H1 (cell line): ENCODE measurements around the gene GP9. TPM values are rescaled to one million over a fixed set of nuclear protein-coding genes. Genes with fewer than 3 reads are reported as not detected.

Experiments
- CTCF ChIA-PET: fragments of 300-600 bp; sonication (Branson Sonifier 250); formaldehyde crosslinking; loops from one replicate; lab custom pipeline; 2021; ENCODE audit not compliant: partially characterized antibody; lab: Charles Lee
- POLR2A ChIA-PET: fragments of 300-600 bp; sonication (Branson Sonifier 250); formaldehyde crosslinking; loops from one replicate; lab custom pipeline; 2021; ENCODE audit warnings: inconsistent platforms; ENCODE audit not compliant: partially characterized antibody; lab: Charles Lee
- DNase-seq, 2 experiments: peaks; one replicate each; pipeline versions ENCODE4 v3.0.0 to v3.0.0-alpha.2; 2010 to 2022; ENCODE audit warnings: low spot score in 2 of 2, low read depth in 1 of 2, mixed read lengths in 1 of 2
- FAIRE-seq: peaks from 2 replicates; lab custom pipeline; 2011; peaks lifted over from hg19 to GRCh38; lab: Jason Lieb, UNC
- H2AFZ ChIP-seq: 2 replicates; pipeline ENCODE4 v1.8.1; 2012; ENCODE audit warnings: low read length, inconsistent platforms
- H2AK5ac ChIP-seq: 2 replicates; pipeline ENCODE4 v1.6.1; 2013; ENCODE audit warnings: low read depth, low read length
- H2BK120ac ChIP-seq: replicated peaks from 2 replicates; pipeline ENCODE3; 2013; ENCODE audit warnings: low read depth, low read length, inconsistent platforms
- H2BK12ac ChIP-seq: 2 replicates; pipeline ENCODE4 v1.6.1; 2013; ENCODE audit warnings: low read depth, low read length
- H2BK15ac ChIP-seq: 2 replicates; pipeline ENCODE4 v1.6.1; 2013; ENCODE audit warnings: low read length
- H2BK20ac ChIP-seq: 2 replicates; pipeline ENCODE4 v1.6.1; 2013; ENCODE audit warnings: low read length
- H2BK5ac ChIP-seq: 2 replicates; pipeline ENCODE4 v1.6.1; 2013; ENCODE audit warnings: low read depth, low read length
- H3K14ac ChIP-seq: 2 replicates; pipeline ENCODE4 v1.6.1; 2013; ENCODE audit warnings: inconsistent platforms; ENCODE audit not compliant: insufficient read length
- H3K18ac ChIP-seq: 2 replicates; pipeline ENCODE4 v1.6.1; 2013; ENCODE audit warnings: low read length; ENCODE audit errors: extremely low read depth
- H3K23ac ChIP-seq: 2 replicates; pipeline ENCODE4 v1.6.1; 2013; ENCODE audit warnings: inconsistent platforms; ENCODE audit not compliant: insufficient read length
- H3K23me2 ChIP-seq: 2 replicates; pipeline ENCODE4 v1.6.1; 2013; ENCODE audit warnings: low read depth, low read length
- H3K27ac ChIP-seq: 2 replicates; pipeline ENCODE4 v1.6.1; 2011; ENCODE audit warnings: low read depth, low read length, inconsistent platforms
- H3K27me3 ChIP-seq, 4 experiments: replicated peaks in 1 of 4; 1 replicate in 1 of 4; 2 replicates in 3 of 4; pipeline versions ENCODE4 v1.6.1 to v1.8.1; 2011 to 2013; ENCODE audit warnings: low read length in 3 of 4, mild to moderate bottlenecking in 3 of 4, inconsistent platforms in 2 of 4, mixed read lengths in 2 of 4, moderate library complexity in 1 of 4; ENCODE audit not compliant: control insufficient read depth in 3 of 4, insufficient read depth in 3 of 4; ENCODE audit errors: extremely low read depth in 1 of 4
- H3K36me3 ChIP-seq, 4 experiments: 2 replicates each; pipeline versions ENCODE4 v1.6.1 to v1.8.1; 2011 to 2013; ENCODE audit warnings: mild to moderate bottlenecking in 4 of 4, low read length in 3 of 4, moderate library complexity in 2 of 4, control low read depth in 1 of 4, inconsistent platforms in 1 of 4; ENCODE audit not compliant: insufficient read depth in 4 of 4, control insufficient read depth in 2 of 4
- H3K4ac ChIP-seq: replicated peaks from 2 replicates; pipeline ENCODE3; 2013; ENCODE audit warnings: low read length, low read depth, mixed read lengths, inconsistent platforms; ENCODE audit not compliant: insufficient read length
- H3K4me1 ChIP-seq, 4 experiments: replicated peaks in 1 of 4; 1 replicate in 1 of 4; 2 replicates in 3 of 4; pipeline versions ENCODE4 v1.6.1 to v1.8.1; 2011 to 2013; ENCODE audit warnings: low read length in 3 of 4, inconsistent platforms in 2 of 4, mixed read lengths in 1 of 4; ENCODE audit not compliant: insufficient read depth in 4 of 4, control insufficient read depth in 3 of 4
- H3K4me2 ChIP-seq, 2 experiments: 2 replicates each; pipeline versions ENCODE4 v1.6.1 to v1.8.1; 2011 to 2013; ENCODE audit warnings: low read depth in 2 of 2, low read length in 2 of 2, control low read depth in 1 of 2, inconsistent platforms in 1 of 2, mild to moderate bottlenecking in 1 of 2; ENCODE audit not compliant: insufficient read depth in 1 of 2
- H3K4me3 ChIP-seq, 4 experiments: fragments of 200-600, 300-600 bp in 1 of 4; sonication (generic), shearing (Covaris generic), sonication (Bioruptor Twin) in 1 of 4; 2 replicates each; pipeline versions ENCODE4 v1.5.1 to v1.8.1; 2011 to 2016; ENCODE audit warnings: low read length in 4 of 4, low read depth in 3 of 4, control low read depth in 2 of 4, inconsistent platforms in 2 of 4, mild to moderate bottlenecking in 2 of 4, mixed read lengths in 1 of 4, moderate library complexity in 1 of 4; ENCODE audit not compliant: insufficient read depth in 2 of 4; ENCODE audit errors: extremely low read depth in 1 of 4
- H3K56ac ChIP-seq: replicated peaks from 2 replicates; pipeline ENCODE3; 2013; ENCODE audit warnings: low read depth, mild to moderate bottlenecking, mixed read lengths, low read length, inconsistent platforms; ENCODE audit not compliant: insufficient read length
- H3K79me1 ChIP-seq: 2 replicates; pipeline ENCODE4 v1.6.1; 2013; ENCODE audit warnings: low read depth, low read length, control low read depth
- H3K79me2 ChIP-seq, 2 experiments: 2 replicates each; pipeline versions ENCODE4 v1.6.1 to v1.8.1; 2012 to 2013; ENCODE audit warnings: low read length in 2 of 2, mild to moderate bottlenecking in 2 of 2, inconsistent platforms in 1 of 2; ENCODE audit not compliant: insufficient read depth in 2 of 2, control insufficient read depth in 1 of 2
- H3K9ac ChIP-seq, 4 experiments: replicated peaks in 1 of 4; 1 replicate in 1 of 4; 2 replicates in 3 of 4; pipeline versions ENCODE4 v1.6.1 to v1.8.1; 2011 to 2013; ENCODE audit warnings: low read depth in 3 of 4, low read length in 3 of 4, control low read depth in 2 of 4, mild to moderate bottlenecking in 2 of 4, moderate library complexity in 2 of 4, inconsistent platforms in 1 of 4; ENCODE audit errors: extremely low read depth in 1 of 4
- H3K9me3 ChIP-seq, 2 experiments: 2 replicates each; pipeline versions ENCODE4 v1.6.1 to v1.8.1; 2012 to 2013; ENCODE audit warnings: mild to moderate bottlenecking in 2 of 2, moderate library complexity in 2 of 2, control low read depth in 1 of 2, inconsistent platforms in 1 of 2, low read depth in 1 of 2, low read length in 1 of 2, mixed read lengths in 1 of 2; ENCODE audit not compliant: insufficient read depth in 2 of 2
- H4K20me1 ChIP-seq, 2 experiments: replicated peaks in 1 of 2; 2 replicates each; pipeline versions ENCODE3 to v1.8.1; 2011 to 2013; ENCODE audit warnings: inconsistent platforms in 2 of 2, low read length in 2 of 2, mild to moderate bottlenecking in 1 of 2; ENCODE audit not compliant: insufficient read depth in 2 of 2, control insufficient read depth in 1 of 2
- H4K5ac ChIP-seq: 2 replicates; pipeline ENCODE4 v1.6.1; 2013; ENCODE audit warnings: low read length, low read depth, mixed read lengths, inconsistent platforms; ENCODE audit not compliant: insufficient read length
- H4K8ac ChIP-seq: 2 replicates; pipeline ENCODE4 v1.8.0; 2013; ENCODE audit warnings: mild to moderate bottlenecking, moderate library complexity, low read length, inconsistent platforms; ENCODE audit not compliant: insufficient read depth; ENCODE audit errors: extremely low read depth
- H4K91ac ChIP-seq: replicated peaks from 2 replicates; pipeline ENCODE3; 2013; ENCODE audit warnings: low read length, mixed read lengths, inconsistent platforms; ENCODE audit not compliant: insufficient read length
- CEBPB ChIP-seq: IDR thresholded peaks from 2 replicates; pipeline ENCODE4 v1.6.1; 2012; ENCODE audit warnings: low read depth, low read length
- CREB1 ChIP-seq: IDR thresholded peaks from 2 replicates; pipeline ENCODE4 v1.6.1; 2012; ENCODE audit warnings: inconsistent platforms
- JUND ChIP-seq: IDR thresholded peaks from 2 replicates; pipeline ENCODE4 v1.6.1; 2011; ENCODE audit warnings: mild to moderate bottlenecking, improper control_type of control experiment, low read length
- RNF2 ChIP-seq: fragments of 200-900, 300-1000 bp; sonication (generic); IDR thresholded peaks from 2 replicates; pipeline ENCODE4 v1.7.1; 2016; ENCODE audit warnings: borderline replicate concordance, low read depth, mild to moderate bottlenecking, antibody characterized with exemption, low read length; ENCODE audit not compliant: poor library complexity, severe bottlenecking; ENCODE audit errors: missing control alignments
- SIN3A ChIP-seq, 2 experiments: IDR thresholded peaks in 1 of 2; conservative IDR thresholded peaks in 1 of 2; 2 replicates each; pipeline ENCODE4 v1.6.1; 2011 to 2012; ENCODE audit warnings: low read length in 2 of 2, improper control_type of control experiment in 1 of 2, low read depth in 1 of 2, mild to moderate bottlenecking in 1 of 2
- SIRT6 ChIP-seq: IDR thresholded peaks from one replicate; pipeline ENCODE4 v1.7.1; 2012; ENCODE audit warnings: low read length, inconsistent platforms
- YY1 ChIP-seq: IDR thresholded peaks from 2 replicates; pipeline ENCODE4 v1.6.1; 2011; ENCODE audit warnings: low read depth, mild to moderate bottlenecking, low read length
- ZNF274 ChIP-seq: IDR thresholded peaks from 2 replicates; pipeline ENCODE4 v1.7.0; 2012; ENCODE audit warnings: low read length, borderline replicate concordance; ENCODE audit errors: extremely low read depth
- WGBS, 2 experiments: shearing (Covaris generic) in 1 of 2; methylation state at CpG; one replicate each; pipeline versions ENCODE4 v1.1.6 to v1.1.7; 2013 to 2015; ENCODE audit warnings: low lambda C conversion rate in 2 of 2, mixed read lengths in 2 of 2, inconsistent platforms in 1 of 2, low coverage in 1 of 2, missing lambda C conversion rate in 1 of 2; ENCODE audit not compliant: insufficient replicate concordance in 2 of 2, insufficient coverage in 1 of 2, insufficient read length in 1 of 2; ENCODE audit errors: extremely low coverage in 1 of 2, missing lambda C conversion rate in 1 of 2; 5-methylcytosine and 5-hydroxymethylcytosine counted together
- polyA plus RNA-seq, 7 experiments: library from polyadenylated mRNA; depleted of rRNA in 3 of 7; stranded (reverse) in 5 of 7; unstranded in 2 of 7; fragments of >200 nt in 5 of 7; fragments of 200-250 nt in 2 of 7; gene quantifications; 1 replicate in 5 of 7; 2 replicates in 1 of 7; 4 replicates in 1 of 7; pipeline versions ENCODE4 v1.2.1 to v1.2.3, GENCODE V29; 2011 to 2013; ENCODE audit warnings: missing spikeins in 2 of 7, mixed read lengths in 2 of 7
- total RNA-seq: library from RNA; stranded (reverse); fragmentation: NEBNext Ultra II Directional; extraction: Animal tissue kit (Norgen Biotek cat#: 25700); gene quantifications from 2 replicates; pipeline ENCODE4 v1.2.1, GENCODE V29; 2021
- TF ChIP-seq, protein P1 (sequence below): IDR thresholded peaks from 2 replicates; pipeline ENCODE4 v1.6.1; 2011; ENCODE audit warnings: low read length, improper control_type of control experiment

Gene GP9
- total and polyA plus RNA-seq, 2 of the 8 experiments (the other 6 are each of a cell fraction or from before 2014, with no cell fraction given) = not detected

DNA sequence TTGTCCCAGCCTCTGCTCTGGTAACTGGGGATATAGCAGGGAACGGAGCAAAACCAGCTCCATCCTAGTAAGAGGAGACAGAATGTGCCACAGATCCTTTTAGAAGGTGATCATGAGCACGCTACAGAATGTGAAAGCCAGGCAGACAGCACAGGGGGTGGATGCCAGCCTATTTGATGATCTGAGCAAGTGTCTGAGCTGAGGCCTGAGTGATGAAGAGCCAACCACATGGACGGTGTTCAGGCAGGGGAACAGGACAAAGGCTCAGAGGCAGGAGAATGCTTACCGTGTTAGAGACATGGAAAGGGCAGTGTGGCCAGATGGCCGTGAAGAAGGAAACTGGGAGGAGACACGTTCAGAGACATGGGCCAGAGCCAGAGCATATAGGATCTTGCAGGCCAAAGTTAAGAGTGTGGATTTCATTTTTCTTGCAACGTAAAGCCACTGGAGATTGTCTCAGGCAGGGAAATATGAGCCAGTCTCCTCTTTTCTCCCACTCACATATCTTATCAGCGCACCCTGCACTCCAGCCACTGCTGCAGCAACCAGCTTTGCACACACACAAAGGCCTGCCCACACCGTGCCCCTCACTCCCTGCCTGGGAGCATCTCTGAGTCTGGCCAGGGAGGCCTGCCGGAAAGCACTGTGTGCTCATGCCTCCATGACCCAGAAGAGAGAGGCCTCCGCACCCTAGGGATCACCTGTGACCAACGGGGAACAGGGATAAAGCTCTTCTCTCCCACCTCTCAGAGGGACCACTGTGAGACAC, 41.0 kb downstream of the GP9 start:
- Histone ChIP-seq H3K79me1 (peaks cover 5% of the 10 kb centered on the region), H3K9me3 (no peaks in the 10 kb centered on the region), H3K4me3 (no peak overlapping the region), H3K23me2 (no peaks in the 10 kb centered on the region), H3K4me2 (no peak overlapping the region), H3K27me3 (no peaks in the 10 kb centered on the region), H3K14ac (no peak overlapping the region), H3K79me2 (peaks cover 0 to 22% of the 10 kb centered on the region in 2 experiments; a peak in 1 of 4 replicates), H3K9ac (peak overlapping the region in 1 of 4 experiments; percentile 28; a peak in 1 of 7 replicates), H2BK12ac (no peak overlapping the region), H3K4me1 (no peaks in the 10 kb centered on the region), H3K4ac (no peak overlapping the region), H3K27ac (no peak overlapping the region)
- FAIRE-seq = no peak
- POLR2A ChIA-PET = interaction anchor here (0.6 to 2.2 kb wide), 3 partner anchors 10 to 187 kb away, joined by 3 to 7 read pairs (median 4); no protein-coding TSS in a partner anchor
- TF ChIP-seq RNF2 = no peak
- TF ChIP-seq CREB1 = no peak
- no peak for TF ChIP-seq YY1
- TF ChIP-seq ZNF274 = no peak
- no peak for TF ChIP-seq SIN3A (conservative IDR thresholded peaks at IDR 0.05 in 1 of 2, IDR thresholded peaks at IDR 0.05 in 1 of 2; ENCODE audit: low read depth in 1 of 2, low read length in 2 of 2)
- TF ChIP-seq JUND = no peak
- TF ChIP-seq SIRT6 = no peak
- TF ChIP-seq, protein P1, sequence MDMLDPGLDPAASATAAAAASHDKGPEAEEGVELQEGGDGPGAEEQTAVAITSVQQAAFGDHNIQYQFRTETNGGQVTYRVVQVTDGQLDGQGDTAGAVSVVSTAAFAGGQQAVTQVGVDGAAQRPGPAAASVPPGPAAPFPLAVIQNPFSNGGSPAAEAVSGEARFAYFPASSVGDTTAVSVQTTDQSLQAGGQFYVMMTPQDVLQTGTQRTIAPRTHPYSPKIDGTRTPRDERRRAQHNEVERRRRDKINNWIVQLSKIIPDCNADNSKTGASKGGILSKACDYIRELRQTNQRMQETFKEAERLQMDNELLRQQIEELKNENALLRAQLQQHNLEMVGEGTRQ = no peak
- no peak for TF ChIP-seq CEBPB
- TF ChIP-seq, all 59 proteins: peak for 0
- H4K20me1 ChIP-seq = peaks cover 6 to 9% of the 10 kb centered on the region in 2 experiments
- no peak overlapping the region for H3K18ac ChIP-seq
- no peak overlapping the region for H2BK120ac ChIP-seq
- H2BK15ac ChIP-seq = no peak overlapping the region
- no peak for DNase-seq
- WGBS, 2 experiments = 89% methylated on average over 12 of the region's 12 CpGs; no CpG with 5 or more reads in 1 of the 2 experiments
- no peak overlapping the region for H3K23ac ChIP-seq
- no peak overlapping the region for H4K91ac ChIP-seq
- no peak overlapping the region for H2AK5ac ChIP-seq
- H4K8ac ChIP-seq = no peak overlapping the region; the same call in 1 of the 2 replicates
- no peak overlapping the region for H3K56ac ChIP-seq
- CTCF ChIA-PET = interaction anchor here (0.6 to 3.4 kb wide), 7 partner anchors 48 to 256 kb away, joined by 3 to 16 read pairs (median 3); no protein-coding TSS in a partner anchor
- no peak overlapping the region for H2BK5ac ChIP-seq
- H4K5ac ChIP-seq = no peak overlapping the region
- no peak overlapping the region for H2AFZ ChIP-seq
- H2BK20ac ChIP-seq = no peak overlapping the region
- no peaks in the 10 kb centered on the region for H3K36me3 ChIP-seq
